Hepatic stellate cell (primary cell): ENCODE measurements around the gene KIRREL3.
A peak's percentile ranks its signal among the peaks of the same experiment; 100 is the strongest.

ENCODE experiments used
- DNase-seq: peaks from one replicate; pipeline ENCODE4 v3.0.0; 2011; ENCODE audit warnings: low spot score

KIRREL3 gene

GRCh38 chr11:126419801-126420697 is 580.5 kb downstream of the KIRREL3 start:
- DNase-seq, result peak; percentile 67

DNA sequence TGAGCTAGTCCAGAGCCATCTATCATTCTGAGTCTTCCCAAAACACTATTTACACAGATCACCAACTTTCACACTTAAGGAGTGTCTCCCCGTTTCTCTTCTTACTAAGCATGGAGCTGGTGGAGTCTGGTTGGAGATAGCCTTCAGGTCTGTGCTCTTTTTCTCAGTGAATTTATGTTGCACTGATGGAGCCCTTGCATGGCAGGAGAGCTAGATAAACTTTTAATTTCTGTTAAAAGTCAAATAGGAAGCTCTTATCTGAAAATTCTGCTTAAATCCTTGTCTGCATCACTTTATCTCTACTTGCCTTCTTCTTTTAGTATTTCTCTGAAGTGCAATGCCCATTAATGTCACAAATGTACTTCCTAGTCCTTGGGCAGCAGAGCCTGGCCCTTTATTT is 581.7 kb downstream of the KIRREL3 start:
- no peak for DNase-seq

- no peak for DNase-seq
These were observed 583.3 kb downstream of the KIRREL3 start for GRCh38 chr11:126417091-126417862.

DNA sequence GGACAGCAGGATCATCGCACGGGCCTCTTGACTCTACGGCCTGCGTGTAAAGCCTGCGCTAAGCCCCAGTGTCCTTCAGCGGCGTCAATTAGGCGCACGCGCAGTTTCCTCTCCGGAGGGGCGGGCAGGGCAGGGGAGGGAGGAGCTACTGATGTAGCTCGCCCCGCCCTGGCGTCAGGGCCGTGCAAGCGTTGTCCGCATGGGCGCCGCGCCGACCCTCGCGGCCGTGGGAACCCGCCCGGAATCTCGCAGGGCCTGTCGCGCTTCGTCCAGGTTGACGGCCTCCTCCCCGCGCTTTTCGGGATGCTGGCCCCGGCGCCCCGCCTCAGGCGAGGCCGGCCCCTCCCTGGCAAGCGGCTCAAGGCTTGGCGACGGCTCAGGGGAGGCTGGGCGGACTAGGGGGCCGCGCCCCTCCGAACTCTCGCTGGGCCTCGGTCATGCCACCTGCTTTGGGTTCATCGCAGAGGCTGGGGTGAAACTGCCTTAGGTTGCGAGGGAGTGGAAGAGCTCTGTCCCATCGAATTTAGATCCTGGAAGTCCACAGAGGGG is 584.0 kb downstream of the KIRREL3 start:
- peak; percentile 97 for DNase-seq

- no peak for DNase-seq
These were observed 584.7 kb downstream of the KIRREL3 start for GRCh38 chr11:126415669-126416420.

DNA sequence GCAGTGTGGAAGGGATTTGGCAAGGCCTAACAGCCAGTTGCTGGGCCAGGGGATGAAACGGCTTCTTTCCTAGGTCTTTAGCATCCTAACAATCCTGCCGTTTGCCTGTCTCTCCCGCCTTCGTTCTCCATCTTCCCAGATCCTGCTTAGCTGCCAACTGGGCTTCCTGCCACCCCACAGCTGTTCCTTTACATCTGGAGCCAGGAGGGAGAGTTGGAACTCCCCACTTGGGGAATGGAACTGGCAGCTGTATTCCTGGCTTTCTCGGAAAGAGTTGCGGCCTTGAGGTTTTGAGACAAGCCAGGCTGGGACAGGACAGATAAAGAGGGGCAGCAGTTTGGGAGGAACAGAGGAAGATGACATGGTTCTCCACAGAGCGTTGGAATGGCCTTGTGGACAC is 585.4 kb downstream of the KIRREL3 start:
- no peak for DNase-seq

- no peak for DNase-seq
These were observed 586.0 kb downstream of the KIRREL3 start for GRCh38 chr11:126414615-126415014.

- DNase-seq, result no peak
These were observed 586.6 kb downstream of the KIRREL3 start for GRCh38 chr11:126413843-126414405.

GRCh38 chr11:126413426-126413825 is 587.1 kb downstream of the KIRREL3 start:
- DNase-seq, result no peak

- DNase-seq, result peak; percentile 44
These were observed 588.6 kb downstream of the KIRREL3 start for GRCh38 chr11:126411971-126412381.

DNA sequence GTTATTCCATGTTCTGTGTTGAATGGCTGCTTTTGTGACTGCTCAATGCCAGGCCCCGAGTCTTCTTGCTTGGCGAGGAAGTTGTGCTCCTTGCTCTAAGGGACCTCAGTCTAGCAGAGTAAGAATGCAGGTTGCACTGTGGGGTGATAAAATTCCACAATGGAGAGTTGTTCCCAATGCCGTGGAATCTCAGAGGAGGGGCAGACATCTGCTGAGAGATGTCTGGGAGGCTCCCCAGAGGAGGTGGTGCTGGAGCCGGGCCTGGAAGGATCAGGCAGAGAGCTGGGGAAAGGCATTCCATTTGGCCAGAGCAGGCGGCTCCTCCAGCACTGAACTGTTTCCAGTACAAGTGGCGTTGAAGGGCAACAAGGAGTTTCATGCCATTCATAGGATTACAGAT is 589.9 kb downstream of the KIRREL3 start:
- no peak for DNase-seq

- no peak for DNase-seq
These were observed 591.0 kb downstream of the KIRREL3 start for GRCh38 chr11:126409620-126409985.

DNA sequence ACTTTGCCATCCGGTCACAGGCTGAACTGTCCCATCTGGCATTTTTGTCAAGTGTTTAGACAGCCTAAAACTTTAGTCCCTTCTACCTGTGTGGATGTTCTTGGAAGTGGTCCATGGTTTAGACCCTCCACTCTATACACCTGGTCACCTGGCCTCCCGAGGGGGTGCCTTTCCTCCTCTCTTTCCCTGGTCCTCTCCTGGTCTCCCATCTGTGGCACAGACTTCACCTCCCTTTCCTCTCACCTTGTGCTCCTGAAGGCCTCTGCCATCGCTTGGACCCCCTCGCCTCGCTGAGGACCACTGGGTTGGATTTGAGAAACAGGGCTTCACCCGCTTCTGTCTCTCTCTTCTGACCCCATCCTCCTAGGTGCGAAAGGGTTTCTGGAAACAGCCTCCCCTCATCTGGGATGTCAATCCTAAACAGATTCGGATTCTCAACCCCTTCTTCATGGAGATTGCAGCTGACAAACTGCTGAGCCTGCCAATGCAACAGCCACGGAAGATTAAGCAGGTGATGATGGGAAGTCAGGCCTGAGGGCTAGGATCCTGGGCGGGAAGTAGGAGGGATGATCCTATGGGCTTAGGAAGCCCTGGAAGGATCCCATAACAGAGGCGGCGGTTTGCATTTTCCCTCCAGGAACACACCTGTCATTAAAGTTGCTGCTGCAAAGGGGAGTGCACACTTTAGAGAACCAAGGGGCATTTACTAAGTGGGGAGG is 591.5 kb downstream of the KIRREL3 start:
- DNase-seq, result no peak

GRCh38 chr11:126408496-126408895 is 592.1 kb downstream of the KIRREL3 start:
- DNase-seq, result no peak

DNA sequence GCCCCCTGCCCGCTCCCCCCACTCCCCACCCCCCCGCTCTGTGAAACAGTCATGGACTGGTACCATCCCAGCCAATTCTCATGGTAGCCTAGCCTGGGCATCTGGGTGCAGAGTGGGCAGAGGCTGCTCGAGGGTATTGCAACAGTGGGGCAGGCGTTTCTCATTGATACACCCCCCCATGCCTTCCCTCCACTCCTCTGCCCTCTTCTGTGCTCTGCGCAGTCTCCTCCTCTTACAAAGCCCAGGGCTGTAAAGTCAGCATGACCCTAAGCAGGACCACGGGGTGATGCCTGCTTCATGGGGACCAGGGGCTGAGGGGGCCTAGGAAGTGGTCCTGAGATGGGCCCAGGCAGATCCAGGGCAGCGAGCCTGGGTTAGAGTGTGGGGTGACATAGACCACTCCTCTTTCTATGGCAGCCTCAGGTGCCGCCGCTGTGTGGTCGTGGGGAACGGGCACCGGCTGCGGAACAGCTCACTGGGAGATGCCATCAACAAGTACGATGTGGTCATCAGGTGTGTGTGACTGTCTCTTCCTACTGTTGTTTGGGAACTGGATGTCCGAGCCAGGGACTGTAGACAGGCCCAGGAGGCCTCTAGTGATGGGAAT is 592.8 kb downstream of the KIRREL3 start:
- no peak for DNase-seq

GRCh38 chr11:126407101-126407521 is 593.5 kb downstream of the KIRREL3 start:
- no peak for DNase-seq

DNA sequence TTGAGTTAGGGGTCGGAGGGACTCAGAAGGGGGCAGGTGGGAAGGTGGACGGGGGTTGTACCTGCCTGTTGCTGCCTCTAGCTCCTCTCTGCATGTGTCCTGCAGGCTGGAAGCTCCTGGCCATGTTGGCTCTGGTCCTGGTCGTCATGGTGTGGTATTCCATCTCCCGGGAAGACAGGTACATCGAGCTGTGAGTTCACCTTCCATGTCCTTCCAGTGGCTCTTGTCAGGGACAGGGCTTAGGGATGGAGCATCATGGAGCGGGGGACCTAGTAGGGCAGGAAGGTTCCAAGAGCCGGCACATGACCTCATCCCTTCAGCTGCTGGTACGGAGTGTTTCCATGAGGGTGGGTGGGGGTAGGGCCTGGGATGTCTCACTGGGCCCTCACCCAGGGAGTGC is 594.2 kb downstream of the KIRREL3 start:
- no peak for DNase-seq

DNA sequence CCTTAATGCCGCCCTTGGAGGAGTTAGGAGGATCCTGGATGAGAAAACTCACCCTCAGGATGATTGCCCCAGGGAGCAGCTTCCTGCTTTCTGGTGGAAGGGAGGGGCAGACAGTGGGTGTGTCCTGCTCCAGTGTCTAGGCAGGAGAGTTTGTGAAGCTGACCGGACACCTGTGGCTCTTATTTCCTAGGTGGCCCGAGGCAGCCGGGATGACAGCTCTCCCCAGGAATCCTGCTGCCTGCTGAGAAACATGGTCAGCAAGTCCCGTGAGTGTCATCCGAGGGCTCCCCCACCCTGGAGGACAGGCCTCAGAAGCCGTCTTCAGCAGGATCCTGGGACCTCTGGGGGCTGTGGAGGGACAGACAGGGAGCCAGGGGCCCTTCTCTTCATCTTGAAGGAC is 594.7 kb downstream of the KIRREL3 start:
- DNase-seq, result no peak

- no peak for DNase-seq
These were observed 595.2 kb downstream of the KIRREL3 start for GRCh38 chr11:126405374-126405773.

DNA sequence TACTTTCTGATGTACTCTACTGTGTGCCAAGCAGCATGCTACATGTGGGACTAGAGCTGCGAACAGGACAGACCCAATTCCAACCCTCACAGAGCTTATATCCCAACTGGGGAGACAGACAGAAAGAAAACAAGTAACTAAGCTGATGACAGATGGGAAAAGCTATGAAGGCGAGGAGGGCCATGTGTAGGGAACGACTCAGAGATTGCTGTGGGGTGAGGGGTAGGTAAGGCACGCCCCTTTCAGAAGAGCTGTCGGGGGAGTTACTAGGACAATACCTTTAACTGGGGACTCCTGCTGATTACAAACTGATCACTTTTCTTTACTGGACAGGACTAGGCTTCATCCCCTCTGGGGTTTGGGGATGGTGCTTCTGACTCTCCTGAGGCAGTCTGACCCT is 596.2 kb downstream of the KIRREL3 start:
- no peak for DNase-seq

DNA sequence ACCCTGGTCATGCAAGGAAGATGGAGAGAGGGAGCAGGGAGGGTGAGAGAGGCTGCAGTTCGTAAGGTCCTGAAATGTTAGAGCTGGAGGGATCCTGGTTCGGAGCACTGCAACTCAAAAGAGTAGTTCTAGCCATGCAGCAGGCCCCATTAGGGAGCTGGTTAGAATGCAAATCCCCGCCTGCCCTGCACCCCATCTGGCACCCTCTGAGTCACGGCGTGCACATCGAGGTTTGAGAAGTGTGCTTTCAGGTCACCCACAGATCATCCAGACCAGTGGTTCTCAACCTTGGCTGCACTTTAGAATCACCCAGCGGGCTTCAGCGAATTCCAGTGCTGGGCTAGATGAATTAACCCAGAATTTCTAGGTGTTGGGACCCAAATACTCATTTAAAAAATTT is 596.9 kb downstream of the KIRREL3 start:
- no peak for DNase-seq
